SK-N-SH (cell line): ENCODE measurements around the gene GALNTL6. TPM values are rescaled to one million over a fixed set of nuclear protein-coding genes. Genes with fewer than 3 reads are reported as not detected.

Experiments
- CTCF ChIA-PET: fragments of 300-600, 350-600 bp; formaldehyde crosslinking; extraction: SDS; loops from one replicate; lab custom pipeline; 2021; lab: Yijun Ruan, JAX
- POLR2A ChIA-PET: fragments of 350-600 bp; sonication (Branson Sonifier 250); formaldehyde crosslinking; extraction: SDS; loops from one replicate; lab custom pipeline; 2020; ENCODE audit warnings: antibody characterized with exemption, inconsistent platforms; lab: Yijun Ruan, JAX
- DNase-seq: peaks from one replicate; pipeline ENCODE4 v3.0.0; 2012
- H2AFZ ChIP-seq: fragments of 200-600 bp; sonication (generic); 2 replicates; pipeline ENCODE4 v1.8.1; 2016; ENCODE audit warnings: antibody characterized with exemption, mild to moderate bottlenecking, low read depth
- H3F3A ChIP-seq: fragments of 200-600 bp; sonication (generic); replicated peaks from 2 replicates; pipeline ENCODE3; 2016; ENCODE audit warnings: antibody characterized with exemption, mild to moderate bottlenecking; ENCODE audit not compliant: insufficient read depth
- H3K27ac ChIP-seq, 2 experiments: fragments of 200-500 bp in 1 of 2; fragments of 200-600 bp in 1 of 2; sonication (Bioruptor generic) in 1 of 2; sonication (generic), shearing (Covaris generic) in 1 of 2; 2 replicates each; pipeline versions ENCODE4 v1.5.1 to v1.6.1; 2014 to 2016; ENCODE audit warnings: low read depth in 2 of 2, inconsistent platforms in 1 of 2, low read length in 1 of 2, mild to moderate bottlenecking in 1 of 2, mixed read lengths in 1 of 2
- H3K27me3 ChIP-seq: fragments of 200-600 bp; sonication (generic), shearing (Covaris generic); 2 replicates; pipeline ENCODE4 v1.6.1; 2016; ENCODE audit warnings: mixed run types; ENCODE audit not compliant: insufficient read depth
- H3K36me3 ChIP-seq, 2 experiments: fragments of 200-500 bp in 1 of 2; fragments of 200-600 bp in 1 of 2; sonication (Bioruptor generic) in 1 of 2; sonication (generic) in 1 of 2; replicated peaks in 1 of 2; 2 replicates each; pipeline versions ENCODE3 to v1.5.1; 2014 to 2016; ENCODE audit warnings: low read length in 1 of 2, mild to moderate bottlenecking in 1 of 2; ENCODE audit not compliant: insufficient read depth in 2 of 2, control insufficient read depth in 1 of 2
- H3K4me1 ChIP-seq, 2 experiments: fragments of 200-500 bp in 1 of 2; fragments of 200-600 bp in 1 of 2; sonication (Bioruptor generic) in 1 of 2; sonication (generic), shearing (Covaris generic) in 1 of 2; 2 replicates each; pipeline versions ENCODE4 v1.5.1 to v1.6.1; 2014 to 2016; ENCODE audit warnings: low read depth in 1 of 2, low read length in 1 of 2, mixed run types in 1 of 2; ENCODE audit not compliant: insufficient read depth in 2 of 2, control insufficient read depth in 1 of 2
- H3K4me2 ChIP-seq: fragments of 200-600 bp; sonication (generic), shearing (Covaris generic); 2 replicates; pipeline ENCODE4 v1.6.1; 2017; ENCODE audit warnings: mixed run types
- H3K4me3 ChIP-seq, 2 experiments: fragments of 200-500 bp in 1 of 2; fragments of 200-600 bp in 1 of 2; sonication (Bioruptor generic) in 1 of 2; sonication (generic), shearing (Covaris generic) in 1 of 2; 2 replicates each; pipeline versions ENCODE4 v1.5.1 to v1.8.1; 2014 to 2016; ENCODE audit warnings: low read depth in 2 of 2, inconsistent platforms in 1 of 2, low read length in 1 of 2, mild to moderate bottlenecking in 1 of 2, mixed read lengths in 1 of 2, moderate library complexity in 1 of 2
- H3K79me2 ChIP-seq: fragments of 200-600 bp; sonication (generic); 2 replicates; pipeline ENCODE4 v1.8.1; 2017; ENCODE audit warnings: mild to moderate bottlenecking; ENCODE audit not compliant: insufficient read depth
- H3K9ac ChIP-seq: fragments of 200-600 bp; sonication (generic); 2 replicates; pipeline ENCODE4 v1.6.1; 2017; ENCODE audit warnings: mixed run types
- H3K9me2 ChIP-seq: fragments of 200-600 bp; sonication (generic); 2 replicates; pipeline ENCODE4 v1.6.1; 2017; ENCODE audit warnings: mixed run types
- H3K9me3 ChIP-seq: fragments of 200-600 bp; sonication (generic); 2 replicates; pipeline ENCODE4 v1.6.1; 2017; ENCODE audit warnings: mixed run types, mild to moderate bottlenecking, moderate library complexity
- H4K20me1 ChIP-seq: fragments of 200-600 bp; sonication (generic); 2 replicates; pipeline ENCODE4 v1.6.1; 2017; ENCODE audit warnings: mild to moderate bottlenecking, mixed run types; ENCODE audit not compliant: insufficient read depth
- CHD2 ChIP-seq: fragments of 150-350 bp; IDR thresholded peaks from 2 replicates; pipeline ENCODE4 v1.6.1; 2018; ENCODE audit warnings: low read length; ENCODE audit not compliant: partially characterized antibody
- CTCF ChIP-seq: fragments of 200-600 bp; sonication (generic); IDR thresholded peaks from 2 replicates; pipeline ENCODE4 v1.6.1; 2017; ENCODE audit warnings: antibody characterized with exemption, mild to moderate bottlenecking, moderate library complexity
- EP300 ChIP-seq, 2 experiments: IDR thresholded peaks; 2 replicates each; pipeline versions ENCODE4 v1.4.0 to v1.6.1; 2012; ENCODE audit warnings: borderline replicate concordance in 1 of 2, low read depth in 1 of 2, low read length in 1 of 2
- EZH2phosphoT487 ChIP-seq: fragments of 200-600 bp; sonication (generic); IDR thresholded peaks from 2 replicates; pipeline ENCODE4 v1.6.1; 2017; ENCODE audit warnings: low read depth, mixed run types, mild to moderate bottlenecking, antibody characterized with exemption, moderate library complexity, borderline replicate concordance
- FOSL2 ChIP-seq: IDR thresholded peaks from 2 replicates; pipeline ENCODE4 v1.4.0; 2012; ENCODE audit warnings: low read depth, mild to moderate bottlenecking, moderate library complexity, borderline replicate concordance
- FOXJ3 ChIP-seq: sonication (generic); formaldehyde crosslinking; IDR thresholded peaks from 2 replicates; pipeline ENCODE4 v1.5.1; 2020; ENCODE audit warnings: mild to moderate bottlenecking, missing genetic modification reagents
- FOXM1 ChIP-seq: IDR thresholded peaks from 2 replicates; pipeline ENCODE4 v1.4.0; 2012; ENCODE audit warnings: low read depth, mild to moderate bottlenecking
- GATA2 ChIP-seq: sonication (generic); formaldehyde crosslinking; IDR thresholded peaks from 2 replicates; pipeline ENCODE4 v1.5.0; 2020; ENCODE audit warnings: mild to moderate bottlenecking, missing genetic modification reagents
- MAX ChIP-seq: IDR thresholded peaks from 2 replicates; pipeline ENCODE4 v1.4.0; 2012; ENCODE audit warnings: low read depth
- MEF2A ChIP-seq: IDR thresholded peaks from 2 replicates; pipeline ENCODE4 v1.4.0; 2012; ENCODE audit warnings: low read depth, borderline replicate concordance
- MXI1 ChIP-seq: IDR thresholded peaks from 2 replicates; pipeline ENCODE4 v1.6.1; 2012; ENCODE audit warnings: mild to moderate bottlenecking, low read depth, low read length, improper control_type of control experiment
- NRF1 ChIP-seq: IDR thresholded peaks from 2 replicates; pipeline ENCODE4 v1.6.1; 2012; ENCODE audit warnings: low read depth, mild to moderate bottlenecking, low read length
- RCOR1 ChIP-seq: fragments of 150-350 bp; IDR thresholded peaks from 2 replicates; pipeline ENCODE4 v1.6.1; 2017; ENCODE audit warnings: antibody characterized with exemption, low read length
- REST ChIP-seq: IDR thresholded peaks from 2 replicates; pipeline ENCODE4 v1.6.1; 2012; ENCODE audit warnings: mild to moderate bottlenecking, low read depth, low read length, moderate library complexity
- RXRA ChIP-seq: IDR thresholded peaks from 2 replicates; pipeline ENCODE4 v1.4.0; 2012; ENCODE audit warnings: low read depth, mild to moderate bottlenecking, borderline replicate concordance
- TAF1 ChIP-seq: IDR thresholded peaks from 2 replicates; pipeline ENCODE4 v1.6.1; 2012; ENCODE audit warnings: low read depth, mild to moderate bottlenecking, low read length, moderate library complexity, borderline replicate concordance
- TEAD4 ChIP-seq: IDR thresholded peaks from 2 replicates; pipeline ENCODE4 v1.4.0; 2012; ENCODE audit warnings: mild to moderate bottlenecking, borderline replicate concordance; ENCODE audit not compliant: insufficient read depth
- ZBTB33 ChIP-seq: IDR thresholded peaks from 2 replicates; pipeline ENCODE4 v1.4.0; 2012; ENCODE audit warnings: low read depth, borderline replicate concordance
- WGBS: methylation state at CpG from one replicate; pipeline ENCODE4 v1.1.6; 2017; ENCODE audit warnings: low lambda C conversion rate; 5-methylcytosine and 5-hydroxymethylcytosine counted together
- polyA plus RNA-seq, 3 experiments: library from polyadenylated mRNA; depleted of rRNA; stranded (reverse); fragments of >200 nt; gene quantifications; 2 replicates each; pipeline ENCODE4 v1.2.3, GENCODE V29; 2012

The GALNTL6 gene
- polyA plus RNA-seq, 1 of the 3 experiments (the other 2 are of a cell fraction) = 0.07 TPM

- TF ChIP-seq ZBTB33 = no peak
Measured at GRCh38 chr4:172377486-172378140, 564.4 kb downstream of the GALNTL6 start (continued).

- no peaks in the 10 kb centered on the region for H3K9me2 ChIP-seq
- no peak overlapping the region for H3K27ac ChIP-seq
- no peak for DNase-seq
- POLR2A ChIA-PET = no interaction called here
- no peak overlapping the region for H3K4me2 ChIP-seq
- no peaks in the 10 kb centered on the region for H3K9me3 ChIP-seq
- no peaks in the 10 kb centered on the region for H3K4me1 ChIP-seq
- H3K4me3 ChIP-seq = no peak overlapping the region
- no peaks in the 10 kb centered on the region for H3K79me2 ChIP-seq
- 60% methylated on average over 5 of the region's 5 CpGs for WGBS
- no peaks in the 10 kb centered on the region for H4K20me1 ChIP-seq
- no peak overlapping the region for H3K9ac ChIP-seq
- peaks cover 3% of the 10 kb centered on the region for H3F3A ChIP-seq
- H3K36me3 ChIP-seq = no peaks in the 10 kb centered on the region
- no peaks in the 10 kb centered on the region for H3K27me3 ChIP-seq
- TF ChIP-seq ZBTB33 (no peak), REST (no peak), CHD2 (no peak), FOXJ3 (no peak), EP300 (IDR thresholded peaks at IDR 0.05; ENCODE audit: borderline replicate concordance in 1 of 2, low read depth in 1 of 2, low read length in 1 of 2) (no peak), MXI1 (no peak), TEAD4 (no peak), EZH2phosphoT487 (no peak), MEF2A (no peak), NRF1 (no peak), RCOR1 (no peak), CTCF (no peak), FOSL2 (no peak), MAX (no peak), GATA2 (CRISPR knock-in tag) (no peak), TAF1 (no peak), FOXM1 (no peak), RXRA (no peak)
- TF ChIP-seq, all 33 proteins: peak for 0
- no peak overlapping the region for H2AFZ ChIP-seq
- CTCF ChIA-PET = no interaction called here
Measured at GRCh38 chr4:172379834-172380233, 566.6 kb downstream of the GALNTL6 start.
